Right lung (tissue), 5 donors: Measurements from ENCODE around the gene P4HB. TPM values are rescaled to one million over a fixed set of nuclear protein-coding genes. Genes with fewer than 3 reads are reported as not detected.
A peak's percentile ranks its signal among the peaks of the same experiment; 100 is the strongest.

ENCODE experiments used
- DNase-seq, 2 donors: peaks; one replicate each; pipeline ENCODE4 v3.0.0-alpha.2; 2013
- polyA plus RNA-seq, 5 donors: library from polyadenylated mRNA; unstranded; fragments of 120-200 nt; gene quantifications; one replicate each; pipeline versions ENCODE4 v1.2.1 to v1.2.3, GENCODE V29; 2013; ENCODE audit warnings: inconsistent platforms in 1 of 5, low replicate concordance in 1 of 5; ENCODE audit not compliant: insufficient read length in 5 of 5, insufficient read depth in 1 of 5

The P4HB gene
- polyA plus RNA-seq, 5 donors, result 405 to 645 (median 548) TPM

GRCh38 chr17:81870131-81870980 is 10.0 kb upstream of the P4HB start:
- peak in 1 of 2 donors; percentile 18 for DNase-seq

- peak in 1 of 2 donors; percentile 38 for DNase-seq
Observed at GRCh38 chr17:81869221-81870130, 9.1 kb upstream of the P4HB start.

GRCh38 chr17:81868674-81869220 is 8.4 kb upstream of the P4HB start:
- no peak for DNase-seq

GRCh38 chr17:81867991-81868673 is 7.8 kb upstream of the P4HB start:
- no peak for DNase-seq

- DNase-seq, result no peak
Observed at GRCh38 chr17:81867170-81867990, 7.0 kb upstream of the P4HB start.

- DNase-seq, result no peak
Observed at GRCh38 chr17:81866440-81867169, 6.3 kb upstream of the P4HB start.

- DNase-seq, result no peak
Observed at GRCh38 chr17:81865733-81866439, 5.6 kb upstream of the P4HB start.

GRCh38 chr17:81865358-81865732 is 5.0 kb upstream of the P4HB start:
- no peak for DNase-seq

GRCh38 chr17:81863833-81864768 is 3.8 kb upstream of the P4HB start:
- DNase-seq, result no peak

GRCh38 chr17:81863123-81863675 is 2.9 kb upstream of the P4HB start:
- DNase-seq, result no peak

- peak; percentile 100 for DNase-seq
Observed at GRCh38 chr17:81860756-81861568, 627 bp upstream of the P4HB start.

- DNase-seq, result no peak
Observed at GRCh38 chr17:81858967-81859905, 1.1 kb downstream of the P4HB start.

- DNase-seq, result no peak
Observed at GRCh38 chr17:81858170-81858966, 2.0 kb downstream of the P4HB start.

GRCh38 chr17:81854974-81855774 is 5.2 kb downstream of the P4HB start:
- no peak for DNase-seq
